ENCODE data around the gene ARID3A.

The ARID3A gene

DNA sequence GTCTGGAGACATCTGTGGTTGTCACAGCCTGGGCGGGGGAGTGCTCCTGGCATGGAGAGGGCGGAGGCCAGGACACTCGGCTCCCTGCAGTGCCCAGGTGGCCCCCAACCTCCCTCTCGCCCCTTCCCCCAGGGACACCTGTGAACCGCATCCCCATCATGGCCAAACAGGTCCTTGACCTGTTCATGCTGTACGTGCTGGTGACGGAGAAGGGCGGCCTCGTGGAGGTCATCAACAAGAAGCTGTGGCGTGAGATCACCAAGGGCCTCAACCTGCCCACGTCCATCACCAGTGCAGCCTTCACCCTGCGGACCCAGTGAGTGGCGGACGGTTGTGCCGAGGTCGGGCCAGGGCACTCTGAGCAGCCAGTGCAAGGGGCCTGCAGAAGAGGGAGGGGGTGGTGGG, 38.3 kb downstream of the ARID3A start:
- Histone ChIP-seq H3K4me1 (ENCODE audit: control insufficient read depth in 1 of 2, insufficient read depth in 1 of 2, low read depth in 1 of 2, low read length in 1 of 2) (no peaks in the 10 kb centered on the region), H3K4me3 (ENCODE audit: low read depth in 1 of 2, low read length in 1 of 2) (no peak overlapping the region), H3K27ac (no peak overlapping the region), H3K9me3 (no peaks in the 10 kb centered on the region), H3K27me3 (no peaks in the 10 kb centered on the region), H3K36me3 (peaks cover 98% of the 10 kb centered on the region)
- TF ChIP-seq, protein P1, sequence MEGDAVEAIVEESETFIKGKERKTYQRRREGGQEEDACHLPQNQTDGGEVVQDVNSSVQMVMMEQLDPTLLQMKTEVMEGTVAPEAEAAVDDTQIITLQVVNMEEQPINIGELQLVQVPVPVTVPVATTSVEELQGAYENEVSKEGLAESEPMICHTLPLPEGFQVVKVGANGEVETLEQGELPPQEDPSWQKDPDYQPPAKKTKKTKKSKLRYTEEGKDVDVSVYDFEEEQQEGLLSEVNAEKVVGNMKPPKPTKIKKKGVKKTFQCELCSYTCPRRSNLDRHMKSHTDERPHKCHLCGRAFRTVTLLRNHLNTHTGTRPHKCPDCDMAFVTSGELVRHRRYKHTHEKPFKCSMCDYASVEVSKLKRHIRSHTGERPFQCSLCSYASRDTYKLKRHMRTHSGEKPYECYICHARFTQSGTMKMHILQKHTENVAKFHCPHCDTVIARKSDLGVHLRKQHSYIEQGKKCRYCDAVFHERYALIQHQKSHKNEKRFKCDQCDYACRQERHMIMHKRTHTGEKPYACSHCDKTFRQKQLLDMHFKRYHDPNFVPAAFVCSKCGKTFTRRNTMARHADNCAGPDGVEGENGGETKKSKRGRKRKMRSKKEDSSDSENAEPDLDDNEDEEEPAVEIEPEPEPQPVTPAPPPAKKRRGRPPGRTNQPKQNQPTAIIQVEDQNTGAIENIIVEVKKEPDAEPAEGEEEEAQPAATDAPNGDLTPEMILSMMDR (IDR thresholded peaks at IDR 0.05) = no peak

DNA sequence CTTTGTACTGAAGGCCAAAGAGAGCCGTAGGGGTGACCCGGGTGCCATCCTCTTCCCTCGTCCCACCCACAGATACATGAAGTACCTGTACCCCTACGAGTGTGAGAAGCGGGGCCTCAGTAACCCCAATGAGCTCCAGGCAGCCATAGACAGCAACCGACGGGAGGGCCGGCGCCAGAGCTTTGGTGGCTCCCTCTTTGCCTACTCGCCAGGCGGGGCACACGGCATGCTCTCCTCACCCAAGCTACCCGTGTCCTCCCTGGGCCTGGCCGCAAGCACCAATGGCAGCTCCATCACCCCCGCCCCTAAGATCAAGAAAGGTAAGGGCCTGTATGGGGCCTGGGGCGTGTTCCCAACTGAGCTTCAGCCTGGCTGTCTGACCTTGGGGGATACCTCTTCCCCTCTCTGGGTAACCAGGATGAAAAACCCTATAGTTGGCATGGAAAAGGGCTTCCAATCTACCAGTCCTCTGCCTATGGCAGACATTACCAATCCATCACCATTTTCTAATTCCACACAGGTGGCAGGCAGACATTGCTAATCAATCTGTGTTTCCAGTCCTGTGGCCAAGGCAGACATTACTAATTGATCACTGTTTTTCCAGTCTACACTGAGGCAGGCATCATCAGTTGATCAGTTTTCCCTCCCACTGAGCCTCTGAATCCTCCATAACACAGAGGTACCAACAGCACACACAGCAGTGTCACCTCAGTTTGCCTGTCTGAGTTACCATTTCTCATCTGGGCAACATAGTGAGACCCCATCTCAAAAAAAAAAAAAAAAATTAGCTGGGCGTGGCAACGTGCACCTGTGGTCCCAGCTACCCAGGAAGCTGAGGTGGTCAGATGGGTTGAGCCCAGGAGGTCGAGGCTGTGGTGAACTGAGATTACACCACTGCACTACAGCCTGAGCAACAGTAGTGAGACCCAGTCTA, 39.2 kb downstream of the ARID3A start:
- Histone ChIP-seq H3K9me3 (no peaks in the 10 kb centered on the region), H3K36me3 (peaks cover 98% of the 10 kb centered on the region), H3K27me3 (no peaks in the 10 kb centered on the region), H3K4me3 (ENCODE audit: low read depth in 1 of 2, low read length in 1 of 2) (no peak overlapping the region), H3K4me1 (ENCODE audit: control insufficient read depth in 1 of 2, insufficient read depth in 1 of 2, low read depth in 1 of 2, low read length in 1 of 2) (no peaks in the 10 kb centered on the region), H3K27ac (no peak overlapping the region)
- TF ChIP-seq, protein P1 (IDR thresholded peaks at IDR 0.05) = no peak

DNA sequence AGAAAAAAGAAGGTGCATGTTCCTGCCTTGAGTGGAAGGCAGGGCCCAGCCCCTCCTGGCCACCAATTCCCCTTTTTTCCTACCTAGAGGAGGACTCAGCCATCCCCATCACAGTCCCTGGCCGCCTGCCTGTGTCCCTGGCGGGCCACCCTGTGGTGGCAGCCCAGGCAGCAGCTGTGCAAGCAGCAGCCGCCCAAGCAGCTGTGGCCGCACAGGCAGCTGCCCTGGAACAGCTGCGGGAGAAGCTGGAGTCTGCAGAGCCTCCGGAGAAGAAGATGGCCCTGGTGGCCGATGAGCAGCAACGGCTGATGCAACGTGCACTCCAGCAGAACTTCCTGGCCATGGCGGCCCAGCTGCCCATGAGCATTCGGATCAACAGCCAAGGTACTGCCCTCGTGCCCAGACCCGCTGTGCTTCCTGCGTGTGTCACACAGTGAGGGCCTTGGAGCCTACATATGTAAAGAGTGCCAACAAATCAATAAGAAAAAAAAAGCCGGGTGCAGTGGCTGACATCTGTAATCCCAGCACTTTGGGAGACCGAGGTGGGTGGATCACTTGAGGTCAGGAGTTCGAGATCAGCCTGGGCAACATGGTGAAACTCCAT, 40.8 kb downstream of the ARID3A start:
- no peak overlapping the region for H3K4me3 ChIP-seq (ENCODE audit: low read depth in 1 of 2, low read length in 1 of 2)
- H3K36me3 ChIP-seq = peaks cover 98% of the 10 kb centered on the region
- H3K4me1 ChIP-seq (ENCODE audit: control insufficient read depth in 1 of 2, insufficient read depth in 1 of 2, low read depth in 1 of 2, low read length in 1 of 2) = no peaks in the 10 kb centered on the region
- TF ChIP-seq, protein P1 (IDR thresholded peaks at IDR 0.05) = no peak
- no peaks in the 10 kb centered on the region for H3K27me3 ChIP-seq
- H3K9me3 ChIP-seq = peaks cover 5% of the 10 kb centered on the region
- H3K27ac ChIP-seq = no peak overlapping the region

DNA sequence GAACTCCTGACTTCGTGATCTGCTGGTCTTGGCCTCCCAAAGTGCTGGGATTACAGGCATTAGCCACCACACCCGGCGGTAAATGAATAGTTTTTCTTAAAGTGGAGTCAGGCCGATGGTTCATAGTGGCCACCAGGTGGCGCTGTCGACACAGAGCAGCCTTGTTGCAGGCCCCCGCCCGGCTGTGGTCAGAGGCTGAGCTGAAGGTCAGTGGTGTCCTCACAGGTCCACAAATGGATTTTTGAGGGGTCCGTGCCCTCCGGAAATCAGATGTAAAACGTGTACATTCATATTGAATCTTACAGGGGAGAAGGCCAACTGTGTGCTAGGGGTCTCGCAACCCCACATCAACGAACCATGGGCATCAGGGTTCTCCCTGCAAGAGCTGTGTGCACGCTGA, 44.9 kb downstream of the ARID3A start:
- TF ChIP-seq, protein P1 (IDR thresholded peaks at IDR 0.05) = peak; percentile 35

DNA sequence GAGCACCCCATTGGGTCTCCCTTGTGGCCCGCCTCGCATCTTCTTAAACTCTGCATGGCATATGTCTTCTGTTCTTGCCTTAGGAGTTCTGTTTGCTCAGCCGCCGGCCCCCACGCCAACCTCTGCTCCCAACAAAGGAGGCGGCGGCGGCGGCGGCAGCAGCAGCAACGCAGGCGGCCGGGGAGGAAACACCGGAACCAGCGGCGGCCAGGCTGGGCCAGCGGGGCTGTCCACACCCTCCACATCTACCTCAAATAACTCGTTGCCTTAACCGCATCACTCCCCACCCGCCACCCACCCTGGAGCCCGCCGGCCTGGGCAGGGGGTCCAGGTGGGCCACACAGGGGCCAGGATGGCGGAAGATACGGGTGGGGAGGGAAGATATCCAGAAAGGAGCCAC, 46.0 kb downstream of the ARID3A start:
- no peak overlapping the region for H3K27ac ChIP-seq
- no peaks in the 10 kb centered on the region for H3K27me3 ChIP-seq
- H3K9me3 ChIP-seq = peaks cover 5% of the 10 kb centered on the region
- peaks cover 84% of the 10 kb centered on the region for H3K36me3 ChIP-seq
- H3K4me3 ChIP-seq (ENCODE audit: low read depth in 1 of 2, low read length in 1 of 2) = no peak overlapping the region
- no peaks in the 10 kb centered on the region for H3K4me1 ChIP-seq (ENCODE audit: control insufficient read depth in 1 of 2, insufficient read depth in 1 of 2, low read depth in 1 of 2, low read length in 1 of 2)
- TF ChIP-seq, protein P1 (IDR thresholded peaks at IDR 0.05) = no peak

More for the DNA sequence above, 44.9 kb downstream of the ARID3A start:
- Histone ChIP-seq H3K36me3 (peaks cover 95% of the 10 kb centered on the region), H3K27me3 (no peaks in the 10 kb centered on the region), H3K4me1 (ENCODE audit: control insufficient read depth in 1 of 2, insufficient read depth in 1 of 2, low read depth in 1 of 2, low read length in 1 of 2) (no peaks in the 10 kb centered on the region), H3K4me3 (ENCODE audit: low read depth in 1 of 2, low read length in 1 of 2) (no peak overlapping the region), H3K27ac (no peak overlapping the region), H3K9me3 (peaks cover 5% of the 10 kb centered on the region)
